ENCODE data around the gene GJA4.

DNA sequence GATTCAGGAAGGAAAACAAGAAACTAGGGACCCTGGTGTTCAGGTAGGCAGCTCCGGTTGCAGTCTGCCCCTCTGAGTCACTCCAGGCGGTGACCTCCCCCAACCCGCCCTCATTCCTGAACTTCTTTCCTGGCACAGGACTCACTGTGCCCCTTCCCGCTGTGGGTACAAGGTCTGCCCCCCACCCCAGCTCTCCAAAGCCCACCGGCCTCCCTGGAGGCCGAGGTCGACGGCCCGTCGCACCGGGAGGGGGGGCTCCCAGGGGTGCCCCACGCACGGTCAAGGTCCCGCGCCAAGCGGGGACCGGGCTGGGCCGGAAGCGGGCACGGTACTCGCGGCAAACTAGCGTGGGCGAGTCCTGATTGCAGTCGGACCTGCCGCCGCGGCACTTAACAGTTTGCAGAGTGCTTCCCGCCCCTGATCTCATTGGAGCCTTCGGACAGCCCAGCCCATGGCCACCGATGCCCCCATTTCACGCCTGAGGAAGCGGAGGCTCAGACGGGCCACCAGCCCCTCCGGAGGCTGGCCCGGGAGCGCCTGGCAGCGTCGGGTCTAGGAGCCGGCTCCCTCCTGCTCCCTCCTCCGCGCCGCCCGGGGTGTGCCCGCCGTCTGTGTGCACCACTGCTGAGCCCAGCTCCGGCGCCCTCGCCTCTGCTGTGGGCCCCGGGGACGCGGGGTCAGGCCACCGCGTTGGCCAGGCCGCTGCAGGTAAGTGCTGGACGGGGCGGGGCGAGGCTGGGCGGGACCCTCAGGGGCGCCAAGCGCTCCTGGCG lies 11.5 kb upstream of the GJA4 start, which contains the start of gene GJB3:
- TF ChIP-seq POLR2A (IDR thresholded peaks at IDR 0.05) (no peak), CTCF (IDR thresholded peaks at IDR 0.05) (no peak)
